ENCODE measurements around the gene P3H1.

Gene P3H1

DNA sequence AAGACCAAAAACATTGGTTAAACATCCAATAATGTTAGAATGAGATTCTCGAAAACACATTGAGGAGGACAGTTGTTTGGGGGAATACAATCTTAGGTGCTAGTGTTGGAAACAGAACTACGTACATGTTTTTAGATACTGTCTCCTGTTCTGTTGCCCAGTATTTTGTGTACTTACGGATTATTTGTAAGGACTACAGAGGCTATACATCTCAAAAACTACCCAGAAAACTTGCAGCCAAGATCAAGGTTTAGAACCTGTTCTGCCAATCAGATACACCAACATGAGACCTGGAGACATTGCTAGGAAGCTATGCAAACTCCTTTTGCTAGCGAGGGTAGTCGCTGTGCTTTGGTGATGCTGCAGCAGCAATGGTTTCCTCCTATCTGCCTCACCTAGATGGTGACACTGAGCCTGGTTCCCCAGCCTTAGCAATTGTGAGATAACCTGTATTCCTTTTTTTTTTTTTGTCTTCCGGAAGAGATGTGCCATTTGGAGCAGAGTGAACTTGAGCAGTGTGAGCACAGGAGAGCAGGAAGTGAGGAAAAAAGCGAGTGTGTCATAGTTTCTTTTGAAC lies 62.9 kb downstream of the P3H1 start:
- H3K4me3 ChIP-seq (replicated peaks in 1 of 2; ENCODE audit: low read depth in 2 of 2, low read length in 2 of 2), result no peak overlapping the region
- DNase-seq (ENCODE audit: low read depth in 2 of 2), result no peak
- TF ChIP-seq, protein P1, sequence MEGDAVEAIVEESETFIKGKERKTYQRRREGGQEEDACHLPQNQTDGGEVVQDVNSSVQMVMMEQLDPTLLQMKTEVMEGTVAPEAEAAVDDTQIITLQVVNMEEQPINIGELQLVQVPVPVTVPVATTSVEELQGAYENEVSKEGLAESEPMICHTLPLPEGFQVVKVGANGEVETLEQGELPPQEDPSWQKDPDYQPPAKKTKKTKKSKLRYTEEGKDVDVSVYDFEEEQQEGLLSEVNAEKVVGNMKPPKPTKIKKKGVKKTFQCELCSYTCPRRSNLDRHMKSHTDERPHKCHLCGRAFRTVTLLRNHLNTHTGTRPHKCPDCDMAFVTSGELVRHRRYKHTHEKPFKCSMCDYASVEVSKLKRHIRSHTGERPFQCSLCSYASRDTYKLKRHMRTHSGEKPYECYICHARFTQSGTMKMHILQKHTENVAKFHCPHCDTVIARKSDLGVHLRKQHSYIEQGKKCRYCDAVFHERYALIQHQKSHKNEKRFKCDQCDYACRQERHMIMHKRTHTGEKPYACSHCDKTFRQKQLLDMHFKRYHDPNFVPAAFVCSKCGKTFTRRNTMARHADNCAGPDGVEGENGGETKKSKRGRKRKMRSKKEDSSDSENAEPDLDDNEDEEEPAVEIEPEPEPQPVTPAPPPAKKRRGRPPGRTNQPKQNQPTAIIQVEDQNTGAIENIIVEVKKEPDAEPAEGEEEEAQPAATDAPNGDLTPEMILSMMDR (IDR thresholded peaks at IDR 0.05; ENCODE audit: low read depth, low read length), result no peak

DNA sequence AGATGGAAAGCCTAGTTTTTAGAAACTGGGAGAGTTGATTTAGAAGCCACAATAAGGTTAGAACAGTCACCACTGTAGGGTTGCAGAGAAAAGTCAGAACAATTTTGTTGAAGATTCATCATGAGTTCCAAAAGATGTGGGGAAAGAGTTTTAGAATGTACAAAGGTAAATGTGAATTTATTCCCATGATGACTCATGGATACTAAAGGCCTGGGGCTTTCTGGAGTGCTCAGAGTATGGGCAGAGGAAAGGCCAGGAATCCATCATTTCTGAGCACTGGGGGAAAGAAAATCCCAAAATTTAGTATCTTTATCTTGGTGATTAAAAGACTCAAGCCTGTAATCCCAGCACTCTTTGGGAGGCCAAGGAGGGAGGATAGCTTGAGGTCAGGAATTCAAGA lies 66.8 kb downstream of the P3H1 start:
- DNase-seq (ENCODE audit: low read depth in 2 of 2), result no peak
- TF ChIP-seq, protein P1 (IDR thresholded peaks at IDR 0.05; ENCODE audit: low read depth, low read length), result no peak
- H3K4me3 ChIP-seq (replicated peaks in 1 of 2; ENCODE audit: low read depth in 2 of 2, low read length in 2 of 2), result no peak overlapping the region

DNA sequence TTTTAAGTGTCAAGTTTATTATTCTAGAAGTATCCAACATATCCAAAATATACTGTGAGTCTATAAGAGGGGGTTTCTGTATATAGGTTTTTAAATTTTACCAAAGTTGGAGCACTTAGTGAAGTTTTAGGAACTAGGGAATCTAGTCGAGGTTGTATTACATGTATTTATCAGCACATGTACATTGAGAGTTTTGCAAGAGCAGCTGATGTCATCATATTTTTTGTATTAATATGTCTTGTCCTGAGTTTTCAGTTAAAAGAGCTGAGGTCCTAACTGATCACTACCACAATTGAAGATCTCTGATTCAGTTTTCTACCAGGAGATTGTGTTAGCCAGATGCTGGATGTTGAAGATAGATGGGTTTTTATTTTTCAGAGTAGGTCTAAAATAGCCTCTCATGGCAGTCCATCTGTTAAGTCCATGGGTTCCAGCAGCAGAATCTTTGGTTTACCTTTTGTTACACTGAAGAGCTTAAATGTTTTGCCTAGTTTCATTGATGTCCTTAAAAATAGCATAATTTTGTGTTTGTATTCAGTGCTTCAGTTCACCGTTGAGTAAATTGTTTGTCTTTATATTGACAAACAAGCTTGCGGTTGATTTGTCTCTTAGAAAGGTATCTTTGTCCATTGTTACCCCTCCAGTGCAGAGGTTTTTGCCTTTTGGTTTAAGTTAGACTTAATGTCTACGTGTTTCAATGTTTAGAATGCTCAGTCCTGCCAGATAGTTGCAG lies 68.6 kb downstream of the P3H1 start:
- no peak for DNase-seq (ENCODE audit: low read depth in 2 of 2)
- no peak overlapping the region for H3K4me3 ChIP-seq (replicated peaks in 1 of 2; ENCODE audit: low read depth in 2 of 2, low read length in 2 of 2)
- TF ChIP-seq, protein P1 (IDR thresholded peaks at IDR 0.05; ENCODE audit: low read depth, low read length), result no peak
